ENCODE data around the gene SEMA4C. TPM values are rescaled to one million over a fixed set of nuclear protein-coding genes. Genes with fewer than 3 reads are reported as not detected.

SEMA4C gene
- polyA plus RNA-seq, 4 donors = 0.45 to 26.8 (median 11.2) TPM

- H3K4me3 ChIP-seq (ENCODE audit: low read depth in 1 of 3, low read length in 3 of 3) = no peak overlapping the region
- H3K4me1 ChIP-seq (ENCODE audit: control insufficient read depth in 3 of 3, insufficient read depth in 2 of 3, low read depth in 1 of 3, low read length in 2 of 3) = peaks cover 0 to 19% (median 0%) of the 10 kb centered on the region in 3 donors
- H3K36me3 ChIP-seq (ENCODE audit: control insufficient read depth in 3 of 3, insufficient read depth in 2 of 3, low read depth in 1 of 3, low read length in 3 of 3) = no peaks in the 10 kb centered on the region
- WGBS, 3 donors = 86 to 92% (median 89%) methylated on average over 22 of the region's 22 CpGs
- DNase-seq = no peak
- no peaks in the 10 kb centered on the region for H3K9me3 ChIP-seq (ENCODE audit: control insufficient read depth in 2 of 2, insufficient read depth in 1 of 2, low read depth in 1 of 2, low read length in 1 of 2)
- peaks cover 0 to 9% (median 0%) of the 10 kb centered on the region in 3 donors for H3K27me3 ChIP-seq (ENCODE audit: control insufficient read depth in 3 of 3, insufficient read depth in 3 of 3, low read length in 3 of 3)
- no peak overlapping the region for H3K27ac ChIP-seq (ENCODE audit: low read depth in 1 of 3, low read length in 2 of 3)
- FAIRE-seq = no peak
These were observed 9.1 kb upstream of the SEMA4C start for GRCh38 chr2:96878796-96879544.

GRCh38 chr2:96878171-96878570, 8.3 kb upstream of the SEMA4C start:
- 68 to 90% (median 78%) methylated on average over 6 to 7 of the region's 7 CpGs for WGBS, 3 donors
- FAIRE-seq = no peak

GRCh38 chr2:96877631-96878092, 7.8 kb upstream of the SEMA4C start:
- 74 to 76% (median 75%) methylated on average over 14 to 15 of the region's 15 CpGs for WGBS, 3 donors
- Histone ChIP-seq H3K9me3 (ENCODE audit: control insufficient read depth in 2 of 2, insufficient read depth in 1 of 2, low read depth in 1 of 2, low read length in 1 of 2) (no peaks in the 10 kb centered on the region), H3K27ac (ENCODE audit: low read depth in 1 of 3, low read length in 2 of 3) (no peak overlapping the region), H3K4me3 (ENCODE audit: low read depth in 1 of 3, low read length in 3 of 3) (no peak overlapping the region), H3K36me3 (ENCODE audit: control insufficient read depth in 3 of 3, insufficient read depth in 2 of 3, low read depth in 1 of 3, low read length in 3 of 3) (no peaks in the 10 kb centered on the region), H3K27me3 (ENCODE audit: control insufficient read depth in 3 of 3, insufficient read depth in 3 of 3, low read length in 3 of 3) (peaks cover 0 to 12% (median 0%) of the 10 kb centered on the region in 3 donors), H3K4me1 (ENCODE audit: control insufficient read depth in 3 of 3, insufficient read depth in 2 of 3, low read depth in 1 of 3, low read length in 2 of 3) (peaks cover 0 to 24% (median 0%) of the 10 kb centered on the region in 3 donors)
- FAIRE-seq = no peak
- no peak for DNase-seq

More at GRCh38 chr2:96878171-96878570, 8.3 kb upstream of the SEMA4C start:
- Histone ChIP-seq H3K9me3 (ENCODE audit: control insufficient read depth in 2 of 2, insufficient read depth in 1 of 2, low read depth in 1 of 2, low read length in 1 of 2) (no peaks in the 10 kb centered on the region), H3K27me3 (ENCODE audit: control insufficient read depth in 3 of 3, insufficient read depth in 3 of 3, low read length in 3 of 3) (peaks cover 0 to 12% (median 0%) of the 10 kb centered on the region in 3 donors), H3K36me3 (ENCODE audit: control insufficient read depth in 3 of 3, insufficient read depth in 2 of 3, low read depth in 1 of 3, low read length in 3 of 3) (no peaks in the 10 kb centered on the region), H3K4me1 (ENCODE audit: control insufficient read depth in 3 of 3, insufficient read depth in 2 of 3, low read depth in 1 of 3, low read length in 2 of 3) (peaks cover 0 to 22% (median 0%) of the 10 kb centered on the region in 3 donors), H3K4me3 (ENCODE audit: low read depth in 1 of 3, low read length in 3 of 3) (no peak overlapping the region), H3K27ac (ENCODE audit: low read depth in 1 of 3, low read length in 2 of 3) (no peak overlapping the region)
- DNase-seq = no peak

- H3K4me1 ChIP-seq (ENCODE audit: control insufficient read depth in 3 of 3, insufficient read depth in 2 of 3, low read depth in 1 of 3, low read length in 2 of 3) = peaks cover 0 to 24% (median 0%) of the 10 kb centered on the region in 3 donors
- no peaks in the 10 kb centered on the region for H3K36me3 ChIP-seq (ENCODE audit: control insufficient read depth in 3 of 3, insufficient read depth in 2 of 3, low read depth in 1 of 3, low read length in 3 of 3)
- 84 to 87% (median 85%) methylated on average over 6 of the region's 6 CpGs for whole genome bisulfite sequencing, 3 donors
- FAIRE-seq (no peak), DNase-seq (no peak)
- peaks cover 0 to 12% (median 0%) of the 10 kb centered on the region in 3 donors for H3K27me3 ChIP-seq (ENCODE audit: control insufficient read depth in 3 of 3, insufficient read depth in 3 of 3, low read length in 3 of 3)
- H3K27ac ChIP-seq (ENCODE audit: low read depth in 1 of 3, low read length in 2 of 3) = no peak overlapping the region
- H3K4me3 ChIP-seq (ENCODE audit: low read depth in 1 of 3, low read length in 3 of 3) = no peak overlapping the region
- no peaks in the 10 kb centered on the region for H3K9me3 ChIP-seq (ENCODE audit: control insufficient read depth in 2 of 2, insufficient read depth in 1 of 2, low read depth in 1 of 2, low read length in 1 of 2)
These were observed 7.2 kb upstream of the SEMA4C start for GRCh38 chr2:96877042-96877451.

- no peaks in the 10 kb centered on the region for H3K9me3 ChIP-seq (ENCODE audit: control insufficient read depth in 2 of 2, insufficient read depth in 1 of 2, low read depth in 1 of 2, low read length in 1 of 2)
- DNase-seq (no peak), FAIRE-seq (no peak)
- no peak overlapping the region for H3K27ac ChIP-seq (ENCODE audit: low read depth in 1 of 3, low read length in 2 of 3)
- 86 to 91% (median 87%) methylated on average over 16 of the region's 16 CpGs for WGBS, 3 donors
- no peak overlapping the region for H3K4me3 ChIP-seq (ENCODE audit: low read depth in 1 of 3, low read length in 3 of 3)
- no peaks in the 10 kb centered on the region for H3K36me3 ChIP-seq (ENCODE audit: control insufficient read depth in 3 of 3, insufficient read depth in 2 of 3, low read depth in 1 of 3, low read length in 3 of 3)
- peaks cover 0 to 12% (median 0%) of the 10 kb centered on the region in 3 donors for H3K27me3 ChIP-seq (ENCODE audit: control insufficient read depth in 3 of 3, insufficient read depth in 3 of 3, low read length in 3 of 3)
- H3K4me1 ChIP-seq (ENCODE audit: control insufficient read depth in 3 of 3, insufficient read depth in 2 of 3, low read depth in 1 of 3, low read length in 2 of 3) = peaks cover 0 to 24% (median 0%) of the 10 kb centered on the region in 3 donors
These were observed 6.6 kb upstream of the SEMA4C start for GRCh38 chr2:96876269-96877041.

GRCh38 chr2:96875498-96876268, 5.8 kb upstream of the SEMA4C start:
- DNase-seq (no peak), FAIRE-seq (no peak)
- 69 to 84% (median 82%) methylated on average over 12 to 14 of the region's 14 CpGs for WGBS, 3 donors

GRCh38 chr2:96874198-96874831, 4.4 kb upstream of the SEMA4C start:
- no peaks in the 10 kb centered on the region for H3K36me3 ChIP-seq (ENCODE audit: control insufficient read depth in 3 of 3, insufficient read depth in 2 of 3, low read depth in 1 of 3, low read length in 3 of 3)
- no peak for DNase-seq
- 26 to 50% (median 33%) methylated on average over 18 of the region's 18 CpGs for WGBS, 3 donors

More at GRCh38 chr2:96875498-96876268, 5.8 kb upstream of the SEMA4C start:
- no peak overlapping the region for H3K4me3 ChIP-seq (ENCODE audit: low read depth in 1 of 3, low read length in 3 of 3)
- peak overlapping the region in 1 of 3 donors; percentile 42 for H3K27ac ChIP-seq (ENCODE audit: low read depth in 1 of 3, low read length in 2 of 3)
- H3K36me3 ChIP-seq (ENCODE audit: control insufficient read depth in 3 of 3, insufficient read depth in 2 of 3, low read depth in 1 of 3, low read length in 3 of 3) = no peaks in the 10 kb centered on the region
- no peaks in the 10 kb centered on the region for H3K9me3 ChIP-seq (ENCODE audit: control insufficient read depth in 2 of 2, insufficient read depth in 1 of 2, low read depth in 1 of 2, low read length in 1 of 2)
- H3K27me3 ChIP-seq (ENCODE audit: control insufficient read depth in 3 of 3, insufficient read depth in 3 of 3, low read length in 3 of 3) = peaks cover 0 to 12% (median 0%) of the 10 kb centered on the region in 3 donors
- H3K4me1 ChIP-seq (ENCODE audit: control insufficient read depth in 3 of 3, insufficient read depth in 2 of 3, low read depth in 1 of 3, low read length in 2 of 3) = peaks cover 0 to 28% (median 0%) of the 10 kb centered on the region in 3 donors

More at GRCh38 chr2:96874198-96874831, 4.4 kb upstream of the SEMA4C start:
- no peak for FAIRE-seq
- H3K4me1 ChIP-seq (ENCODE audit: control insufficient read depth in 3 of 3, insufficient read depth in 2 of 3, low read depth in 1 of 3, low read length in 2 of 3) = peaks cover 0 to 32% (median 0%) of the 10 kb centered on the region in 3 donors
- no peaks in the 10 kb centered on the region for H3K9me3 ChIP-seq (ENCODE audit: control insufficient read depth in 2 of 2, insufficient read depth in 1 of 2, low read depth in 1 of 2, low read length in 1 of 2)
- H3K27ac ChIP-seq (ENCODE audit: low read depth in 1 of 3, low read length in 2 of 3) = peak overlapping the region in 1 of 3 donors; percentile 73
- H3K27me3 ChIP-seq (ENCODE audit: control insufficient read depth in 3 of 3, insufficient read depth in 3 of 3, low read length in 3 of 3) = peaks cover 0 to 12% (median 0%) of the 10 kb centered on the region in 3 donors
- H3K4me3 ChIP-seq (ENCODE audit: low read depth in 1 of 3, low read length in 3 of 3) = no peak overlapping the region

All from small intestine (tissue), 7 donors.